ENCODE data around the gene DYNC1I1. TPM values are rescaled to one million over a fixed set of nuclear protein-coding genes. Genes with fewer than 3 reads are reported as not detected.
A peak's percentile ranks its signal among the peaks of the same experiment; 100 is the strongest.

The DYNC1I1 gene
- total and polyA plus RNA-seq, 2 of the 13 experiments (the other 11 are each of a cell fraction or from before 2014, with no cell fraction given), result not detected

- H4K20me1 ChIP-seq (ENCODE audit: insufficient read depth, low read length), result no peaks in the 10 kb centered on the region
- no peak overlapping the region for H3K4me2 ChIP-seq (ENCODE audit: low read depth, low read length)
- H3K36me3 ChIP-seq (replicated peaks in 1 of 2; ENCODE audit: control insufficient read depth in 1 of 2, insufficient read depth in 2 of 2, low read length in 2 of 2), result no peaks in the 10 kb centered on the region
- CTCF ChIA-PET (ENCODE audit: low intra/inter-chr PET ratio, low total read pairs), result no interaction called here
- no peaks in the 10 kb centered on the region for H3K9me3 ChIP-seq (ENCODE audit: low read length)
- FAIRE-seq (no peak), DNase-seq (ENCODE audit: low spot score) (peak; percentile 3), ATAC-seq (peak; percentile 54; the same call in 2 of the 3 replicates)
- H2AFZ ChIP-seq (ENCODE audit: low read length), result no peak overlapping the region
- no peaks in the 10 kb centered on the region for H3K79me2 ChIP-seq (ENCODE audit: insufficient read depth, low read length)
- H3K27ac ChIP-seq (ENCODE audit: extremely low read length, insufficient read depth, low read length), result no peak overlapping the region
- POLR2A ChIA-PET, result no interaction called here
- intact Hi-C loops (cut with micrococcal nuclease; ENCODE audit: unreplicated experiment) (no loop called here), in situ Hi-C loops (cut with HindIII; ENCODE audit: extremely low pct_ligation_motif_present, low pct_unique_long_range_greater_than_20kb) (no loop called here)
- no peaks in the 10 kb centered on the region for H3K27me3 ChIP-seq (ENCODE audit: control insufficient read depth in 1 of 2, insufficient read depth in 2 of 2, low read length in 2 of 2)
- no peak overlapping the region for H3K4me3 ChIP-seq (replicated peaks in 1 of 3; ENCODE audit: insufficient read depth in 1 of 3, low read depth in 2 of 3, low read length in 3 of 3)
- H3K9ac ChIP-seq (ENCODE audit: insufficient read depth, low read depth, low read length), result no peak overlapping the region
- H3K4me1 ChIP-seq (ENCODE audit: insufficient read depth, low read length), result no peaks in the 10 kb centered on the region
- no TSS peak for BruUV-seq (replicated peaks)
- TF ChIP-seq ZFY (CRISPR knock-in tag; IDR thresholded peaks at IDR 0.05), result no peak
- no peak for TF ChIP-seq BRCA1 (CRISPR knock-in tag; IDR thresholded peaks at IDR 0.05)
- no peak for TF ChIP-seq CBX1 (IDR thresholded peaks at IDR 0.05; ENCODE audit: low read depth)
- TF ChIP-seq PBX2 (CRISPR knock-in tag; IDR thresholded peaks at IDR 0.05), result peak; percentile 44; the same call in 1 of the 2 replicates
- no peak for TF ChIP-seq RFX3 (CRISPR knock-in tag; IDR thresholded peaks at IDR 0.05)
- TF ChIP-seq UBTF (CRISPR knock-in tag; IDR thresholded peaks at IDR 0.05), result no peak
- TF ChIP-seq RNF219 (CRISPR knock-in tag; IDR thresholded peaks at IDR 0.05), result no peak
- no peak for TF ChIP-seq PRPF4 (IDR thresholded peaks at IDR 0.05; ENCODE audit: low read depth, low read length, poor library complexity, severe bottlenecking)
- TF ChIP-seq ZBTB39 (CRISPR knock-in tag; IDR thresholded peaks at IDR 0.05), result no peak
- TF ChIP-seq ZFX (CRISPR knock-in tag; IDR thresholded peaks at IDR 0.05; ENCODE audit: low read depth), result no peak
- no peak for TF ChIP-seq ZNF572 (CRISPR knock-in tag; IDR thresholded peaks at IDR 0.05)
- TF ChIP-seq NFRKB (IDR thresholded peaks at IDR 0.05), result no peak
- no peak for TF ChIP-seq FOXM1 (CRISPR knock-in tag; IDR thresholded peaks at IDR 0.05)
- no peak for TF ChIP-seq PAWR (CRISPR knock-in tag; IDR thresholded peaks at IDR 0.05; ENCODE audit: borderline replicate concordance)
- TF ChIP-seq SOX5 (CRISPR knock-in tag; IDR thresholded peaks at IDR 0.05; ENCODE audit: borderline replicate concordance), result peak; percentile 39; the same call in 1 of the 2 replicates
- no peak for TF ChIP-seq MLLT10 (CRISPR knock-in tag; IDR thresholded peaks at IDR 0.05)
- no peak for TF ChIP-seq ZNF597 (CRISPR knock-in tag; IDR thresholded peaks at IDR 0.05)
- no peak for TF ChIP-seq ZNF430 (CRISPR knock-in tag; IDR thresholded peaks at IDR 0.05)
- peak; percentile 76 for TF ChIP-seq ONECUT2 (CRISPR knock-in tag; IDR thresholded peaks at IDR 0.05)
Measured at GRCh38 chr7:95753440-95753839, 18.9 kb upstream of the DYNC1I1 start.

All from HepG2 (cell line).